MV-4-11 (cell line): ENCODE data around the gene ALDH1A1.

Experiments used
- DNase-seq: peaks from one replicate; lab custom pipeline; 2025; lab: John Stamatoyannopoulos, UW

ALDH1A1 gene

DNA sequence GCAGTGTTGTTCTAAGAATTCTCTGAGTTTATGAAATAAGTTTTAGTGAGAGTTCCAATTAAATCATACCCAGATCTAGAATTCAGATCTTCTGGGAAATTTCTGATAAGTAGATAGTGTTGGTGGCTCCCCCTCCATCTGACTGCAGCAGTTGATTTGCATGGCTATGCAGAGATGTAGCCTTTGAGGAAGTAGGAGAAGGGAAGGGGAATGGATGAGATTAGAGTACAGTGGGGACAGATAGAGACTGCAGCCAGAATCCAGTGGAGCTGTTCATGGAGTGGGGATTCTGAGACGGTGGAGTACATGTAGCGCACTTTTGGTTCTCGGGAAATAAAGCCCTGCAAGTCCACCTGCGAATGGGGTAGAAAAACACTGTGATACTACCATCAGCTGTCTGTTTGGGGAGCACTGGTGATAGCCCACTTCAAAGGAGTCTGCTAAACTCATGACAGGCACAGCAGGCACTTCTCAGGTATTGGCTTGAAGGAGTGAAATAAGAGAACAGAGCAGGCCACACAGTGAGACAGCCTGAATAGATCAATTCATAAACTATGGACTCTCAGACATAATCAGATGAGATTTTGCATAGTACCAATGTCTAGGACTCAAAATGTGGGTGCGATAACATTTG lies 96.8 kb downstream of the ALDH1A1 start:
- DNase-seq = no peak

GRCh38 chr9:72855321-72855720 lies 97.5 kb downstream of the ALDH1A1 start:
- no peak for DNase-seq
